Gastrocnemius medialis (tissue), 4 donors: Measurements from ENCODE around the gene NCAPG.

Experiments
- CTCF ChIP-seq, 5 experiments: fragments of 450-650 bp in 3 of 5; fragments of 200-600 bp in 2 of 5; sonication (generic) in 2 of 5; IDR thresholded peaks in 4 of 5; conservative IDR thresholded peaks in 1 of 5; 1 replicate in 4 of 5; 2 replicates in 1 of 5; pipeline ENCODE4 v1.5.1; 2016 to 2019; ENCODE audit warnings: antibody characterized with exemption in 5 of 5, mild to moderate bottlenecking in 3 of 5, moderate library complexity in 3 of 5
- POLR2A ChIP-seq, 2 donors: fragments of 450-650 bp; IDR thresholded peaks; one replicate each; pipeline ENCODE4 v1.6.1; 2017; ENCODE audit warnings: antibody characterized with exemption in 2 of 2, mild to moderate bottlenecking in 2 of 2, moderate library complexity in 2 of 2

- TF ChIP-seq CTCF (IDR thresholded peaks at IDR 0.05 in 4 of 5, conservative IDR thresholded peaks at IDR 0.05 in 1 of 5), result no peak
- TF ChIP-seq POLR2A (IDR thresholded peaks at IDR 0.05), result no peak
Observed at GRCh38 chr4:17875402-17876070, 64.8 kb downstream of the NCAPG start.
